H1 (cell line): ENCODE measurements around the gene STIMATE. TPM values are rescaled to one million over a fixed set of nuclear protein-coding genes. Genes with fewer than 3 reads are reported as not detected.

ENCODE experiments used
- POLR2A ChIP-seq, 2 experiments: IDR thresholded peaks; 1 replicate in 1 of 2; 2 replicates in 1 of 2; pipeline ENCODE4 v1.6.1; 2011; ENCODE audit warnings: low read depth in 2 of 2, low read length in 2 of 2, mild to moderate bottlenecking in 2 of 2; ENCODE audit errors: control extremely low read depth in 1 of 2
- SIRT6 ChIP-seq: IDR thresholded peaks from one replicate; pipeline ENCODE4 v1.7.1; 2012; ENCODE audit warnings: low read length, inconsistent platforms
- polyA plus RNA-seq, 7 experiments: library from polyadenylated mRNA; depleted of rRNA in 3 of 7; stranded (reverse) in 5 of 7; unstranded in 2 of 7; fragments of >200 nt in 5 of 7; fragments of 200-250 nt in 2 of 7; gene quantifications; 1 replicate in 5 of 7; 2 replicates in 1 of 7; 4 replicates in 1 of 7; pipeline versions ENCODE4 v1.2.1 to v1.2.3, GENCODE V29; 2011 to 2013; ENCODE audit warnings: missing spikeins in 2 of 7, mixed read lengths in 2 of 7
- total RNA-seq: library from RNA; stranded (reverse); fragmentation: NEBNext Ultra II Directional; extraction: Animal tissue kit (Norgen Biotek cat#: 25700); gene quantifications from 2 replicates; pipeline ENCODE4 v1.2.1, GENCODE V29; 2021

The STIMATE gene
- total and polyA plus RNA-seq, 2 of the 8 experiments (the other 6 are each of a cell fraction or from before 2014, with no cell fraction given) = 17.5 to 22.1 TPM

DNA sequence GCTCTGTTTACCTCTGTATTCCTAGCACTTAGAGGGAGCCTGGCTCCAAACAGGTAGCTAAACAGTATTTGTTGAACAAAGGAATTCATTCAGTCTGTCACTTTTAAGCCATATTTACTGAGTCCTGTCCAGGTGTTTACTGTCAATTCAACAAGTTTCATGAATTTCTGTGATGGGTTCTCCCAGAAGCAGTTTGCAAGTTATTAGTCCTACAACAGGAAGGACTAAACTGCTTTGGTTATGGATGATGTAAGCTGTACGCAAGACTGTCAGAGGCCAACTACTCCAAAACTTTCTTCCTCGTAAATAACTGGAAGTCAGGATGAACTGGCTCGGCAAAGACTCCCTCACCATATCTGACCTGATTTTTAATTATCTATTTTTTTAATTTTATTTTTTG, 25.1 kb downstream of the STIMATE start (continued):
- TF ChIP-seq POLR2A (IDR thresholded peaks at IDR 0.05; ENCODE audit: control extremely low read depth in 1 of 2, low read depth in 2 of 2, low read length in 2 of 2) = no peak
- no peak for TF ChIP-seq SIRT6
